HEK293 (cell line): Measurements from ENCODE around the gene ST6GALNAC6.

ENCODE experiments used
- ZNF174 ChIP-seq: fragments of 450-650 bp; formaldehyde crosslinking; IDR thresholded peaks from 2 replicates; pipeline ENCODE4 v1.5.0; 2017; ENCODE audit warnings: missing biosample characterization, mild to moderate bottlenecking, missing genetic modification characterization
- ZNF239 ChIP-seq: fragments of 450-650 bp; formaldehyde crosslinking; IDR thresholded peaks from 2 replicates; pipeline ENCODE4 v1.5.1; 2016; ENCODE audit warnings: missing biosample characterization, missing genetic modification characterization
- ZNF266 ChIP-seq: fragments of 450-650 bp; formaldehyde crosslinking; IDR thresholded peaks from 2 replicates; pipeline ENCODE4 v1.5.1; 2016; ENCODE audit warnings: missing biosample characterization, missing genetic modification characterization, low read depth
- ZNF433 ChIP-seq: fragments of 450-650 bp; formaldehyde crosslinking; IDR thresholded peaks from 2 replicates; pipeline ENCODE4 v1.5.1; 2016; ENCODE audit warnings: missing biosample characterization, missing genetic modification characterization, low read depth
- ZNF747 ChIP-seq: fragments of 450-650 bp; formaldehyde crosslinking; IDR thresholded peaks from 2 replicates; pipeline ENCODE4 v1.5.1; 2016; ENCODE audit warnings: missing biosample characterization, missing genetic modification characterization
- TF ChIP-seq, protein P1 (sequence below): fragments of 450-650 bp; formaldehyde crosslinking; IDR thresholded peaks from 2 replicates; pipeline ENCODE4 v1.5.1; 2016; ENCODE audit warnings: missing biosample characterization, missing genetic modification characterization, low read depth
- TF ChIP-seq, protein P2 (sequence below): fragments of 450-650 bp; formaldehyde crosslinking; IDR thresholded peaks from 2 replicates; pipeline ENCODE4 v1.5.1; 2016; ENCODE audit warnings: missing biosample characterization, missing genetic modification characterization

DNA sequence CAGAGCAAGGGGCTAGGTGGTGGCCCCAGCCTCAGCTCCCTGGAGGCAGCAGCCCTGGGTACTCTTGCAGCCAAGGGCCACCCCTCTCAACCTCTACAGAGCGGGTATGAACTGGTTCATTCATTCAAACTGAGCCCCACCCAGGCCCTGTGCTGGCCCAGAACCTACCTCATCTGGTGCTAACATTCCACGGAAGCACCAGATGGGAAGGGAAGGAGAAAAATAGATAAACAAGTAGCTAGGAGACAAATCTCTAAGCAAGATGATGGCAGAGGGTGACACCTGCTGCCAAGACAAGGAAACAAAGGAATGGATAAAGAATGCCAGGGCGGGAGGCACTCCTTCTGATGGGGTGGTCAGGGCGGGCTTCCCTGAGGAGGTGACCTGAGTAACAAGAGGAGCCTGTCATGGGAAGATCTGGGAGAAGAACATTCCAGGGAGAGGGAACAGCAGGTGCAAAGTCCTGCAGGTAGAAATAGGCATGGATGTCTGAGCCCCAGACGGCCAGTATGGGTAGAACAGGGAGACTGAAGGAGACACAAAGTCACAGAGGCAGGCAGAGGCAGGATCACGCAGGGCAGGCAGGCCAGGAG lies 11.3 kb upstream of the ST6GALNAC6 start:
- TF ChIP-seq, protein P1, sequence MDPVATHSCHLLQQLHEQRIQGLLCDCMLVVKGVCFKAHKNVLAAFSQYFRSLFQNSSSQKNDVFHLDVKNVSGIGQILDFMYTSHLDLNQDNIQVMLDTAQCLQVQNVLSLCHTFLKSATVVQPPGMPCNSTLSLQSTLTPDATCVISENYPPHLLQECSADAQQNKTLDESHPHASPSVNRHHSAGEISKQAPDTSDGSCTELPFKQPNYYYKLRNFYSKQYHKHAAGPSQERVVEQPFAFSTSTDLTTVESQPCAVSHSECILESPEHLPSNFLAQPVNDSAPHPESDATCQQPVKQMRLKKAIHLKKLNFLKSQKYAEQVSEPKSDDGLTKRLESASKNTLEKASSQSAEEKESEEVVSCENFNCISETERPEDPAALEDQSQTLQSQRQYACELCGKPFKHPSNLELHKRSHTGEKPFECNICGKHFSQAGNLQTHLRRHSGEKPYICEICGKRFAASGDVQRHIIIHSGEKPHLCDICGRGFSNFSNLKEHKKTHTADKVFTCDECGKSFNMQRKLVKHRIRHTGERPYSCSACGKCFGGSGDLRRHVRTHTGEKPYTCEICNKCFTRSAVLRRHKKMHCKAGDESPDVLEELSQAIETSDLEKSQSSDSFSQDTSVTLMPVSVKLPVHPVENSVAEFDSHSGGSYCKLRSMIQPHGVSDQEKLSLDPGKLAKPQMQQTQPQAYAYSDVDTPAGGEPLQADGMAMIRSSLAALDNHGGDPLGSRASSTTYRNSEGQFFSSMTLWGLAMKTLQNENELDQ (tag by site-specific recombination), result no peak
- TF ChIP-seq, protein P2, sequence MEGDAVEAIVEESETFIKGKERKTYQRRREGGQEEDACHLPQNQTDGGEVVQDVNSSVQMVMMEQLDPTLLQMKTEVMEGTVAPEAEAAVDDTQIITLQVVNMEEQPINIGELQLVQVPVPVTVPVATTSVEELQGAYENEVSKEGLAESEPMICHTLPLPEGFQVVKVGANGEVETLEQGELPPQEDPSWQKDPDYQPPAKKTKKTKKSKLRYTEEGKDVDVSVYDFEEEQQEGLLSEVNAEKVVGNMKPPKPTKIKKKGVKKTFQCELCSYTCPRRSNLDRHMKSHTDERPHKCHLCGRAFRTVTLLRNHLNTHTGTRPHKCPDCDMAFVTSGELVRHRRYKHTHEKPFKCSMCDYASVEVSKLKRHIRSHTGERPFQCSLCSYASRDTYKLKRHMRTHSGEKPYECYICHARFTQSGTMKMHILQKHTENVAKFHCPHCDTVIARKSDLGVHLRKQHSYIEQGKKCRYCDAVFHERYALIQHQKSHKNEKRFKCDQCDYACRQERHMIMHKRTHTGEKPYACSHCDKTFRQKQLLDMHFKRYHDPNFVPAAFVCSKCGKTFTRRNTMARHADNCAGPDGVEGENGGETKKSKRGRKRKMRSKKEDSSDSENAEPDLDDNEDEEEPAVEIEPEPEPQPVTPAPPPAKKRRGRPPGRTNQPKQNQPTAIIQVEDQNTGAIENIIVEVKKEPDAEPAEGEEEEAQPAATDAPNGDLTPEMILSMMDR (tag by site-specific recombination), result peak; percentile 22; the same call in 1 of the 2 replicates
- no peak for TF ChIP-seq ZNF174 (tag by site-specific recombination)
- no peak for TF ChIP-seq ZNF747 (tag by site-specific recombination)
- no peak for TF ChIP-seq ZNF433
- TF ChIP-seq ZNF266 (tag by site-specific recombination), result no peak
- no peak for TF ChIP-seq ZNF239
